ENCODE data around the gene SUPT6H. TPM values are rescaled to one million over a fixed set of nuclear protein-coding genes. Genes with fewer than 3 reads are reported as not detected.

The SUPT6H gene
- total and polyA plus RNA-seq, 9 of the 15 experiments (the other 6 are each of a cell fraction or from before 2014, with no cell fraction given), result 1.7 to 77.7 (median 49.2) TPM

- TF ChIP-seq TFAP4 (CRISPR knock-in tag; IDR thresholded peaks at IDR 0.05; ENCODE audit: borderline replicate concordance), result peak; percentile 83
- no peak for TF ChIP-seq RUNX1 (IDR thresholded peaks at IDR 0.05; ENCODE audit: low read depth)
- peak; percentile 61; the same call in 1 of the 2 replicates for TF ChIP-seq MBD2 (IDR thresholded peaks at IDR 0.05; ENCODE audit: borderline replicate concordance, low read depth)
- TF ChIP-seq ILK (tag; IDR thresholded peaks at IDR 0.05; ENCODE audit: borderline replicate concordance, low read depth), result no peak
- no peak; a peak in 1 of 4 replicates for TF ChIP-seq TBL1XR1 (IDR thresholded peaks at IDR 0.05; ENCODE audit: low read length in 2 of 2)
- TF ChIP-seq ZNF318 (IDR thresholded peaks at IDR 0.05; ENCODE audit: borderline replicate concordance in 1 of 2, low read depth in 1 of 2), result no peak
- TF ChIP-seq SRSF7 (optimal IDR thresholded peaks at IDR 0.05; ENCODE audit: low read depth, low read length), result no peak
- no peak for TF ChIP-seq ZNF583 (CRISPR knock-in tag; IDR thresholded peaks at IDR 0.05)
- no peak for TF ChIP-seq ZNF217 (CRISPR knock-in tag; IDR thresholded peaks at IDR 0.05)
- TF ChIP-seq NR2C1 (IDR thresholded peaks at IDR 0.05), result no peak
- TF ChIP-seq NR2C1 (tag; IDR thresholded peaks at IDR 0.05), result no peak
- TF ChIP-seq CREM (IDR thresholded peaks at IDR 0.05; ENCODE audit: low read depth), result peak; percentile 95
- TF ChIP-seq ATF2 (CRISPR knock-in tag; IDR thresholded peaks at IDR 0.05), result no peak
- no peak for TF ChIP-seq POLR3G (IDR thresholded peaks at IDR 0.05; ENCODE audit: extremely low read depth, insufficient read length, insufficient replicate concordance)
- TF ChIP-seq ZFX (CRISPR knock-in tag; IDR thresholded peaks at IDR 0.05), result peak; percentile 94
- TF ChIP-seq NCOA6 (IDR thresholded peaks at IDR 0.05), result no peak; the same call in 1 of the 2 replicates
- TF ChIP-seq TAL1 (IDR thresholded peaks at IDR 0.05), result no peak
- no peak for TF ChIP-seq ZNF224 (CRISPR knock-in tag; IDR thresholded peaks at IDR 0.05)
- peak; percentile 49 for TF ChIP-seq BRD9 (IDR thresholded peaks at IDR 0.05; ENCODE audit: low read depth, partially characterized antibody)
These were observed 17.0 kb upstream of the SUPT6H start, which contains the start of gene BLTP2 (continued) for GRCh38 chr17:28644787-28645575.

Measured in K562 (cell line).